HEK293 (cell line): Measurements from ENCODE around the gene ZNF219.
A peak's percentile ranks its signal among the peaks of the same experiment; 100 is the strongest.

ENCODE experiments used
- KLF7 ChIP-seq: fragments of 450-650 bp; formaldehyde crosslinking; IDR thresholded peaks from 2 replicates; pipeline ENCODE4 v1.5.1; 2016; ENCODE audit warnings: missing biosample characterization, missing genetic modification characterization, borderline replicate concordance
- MEIS1 ChIP-seq: sonication (generic); formaldehyde crosslinking; IDR thresholded peaks from 2 replicates; pipeline ENCODE4 v1.8.1; 2022; ENCODE audit warnings: missing genetic modification reagents, mild to moderate bottlenecking, borderline replicate concordance
- SCRT1 ChIP-seq: fragments of 450-650 bp; formaldehyde crosslinking; IDR thresholded peaks from 2 replicates; pipeline ENCODE4 v1.5.1; 2016; ENCODE audit warnings: missing biosample characterization, missing genetic modification characterization, borderline replicate concordance
- SP3 ChIP-seq: fragments of 450-650 bp; formaldehyde crosslinking; IDR thresholded peaks from 2 replicates; pipeline ENCODE4 v1.5.1; 2016; ENCODE audit warnings: missing biosample characterization, missing genetic modification characterization
- ZBTB17 ChIP-seq: fragments of 450-650 bp; formaldehyde crosslinking; IDR thresholded peaks from 2 replicates; pipeline ENCODE4 v1.5.1; 2016; ENCODE audit warnings: missing biosample characterization, missing genetic modification characterization
- ZBTB7A ChIP-seq: fragments of 450-650 bp; formaldehyde crosslinking; IDR thresholded peaks from 2 replicates; pipeline ENCODE4 v1.5.1; 2016; ENCODE audit warnings: low read depth, missing biosample characterization, missing genetic modification characterization
- ZFP41 ChIP-seq: fragments of 450-650 bp; formaldehyde crosslinking; IDR thresholded peaks from 2 replicates; pipeline ENCODE4 v1.5.1; 2016; ENCODE audit warnings: missing biosample characterization, missing genetic modification characterization, borderline replicate concordance
- ZNF121 ChIP-seq: fragments of 450-650 bp; formaldehyde crosslinking; IDR thresholded peaks from 2 replicates; pipeline ENCODE4 v1.5.1; 2016; ENCODE audit warnings: missing biosample characterization, missing genetic modification characterization
- ZNF157 ChIP-seq: fragments of 450-650 bp; formaldehyde crosslinking; IDR thresholded peaks from 2 replicates; pipeline ENCODE4 v1.5.1; 2016; ENCODE audit warnings: missing biosample characterization, missing genetic modification characterization
- ZNF184 ChIP-seq: fragments of 450-650 bp; IDR thresholded peaks from 2 replicates; pipeline ENCODE4 v1.5.1; 2018; ENCODE audit warnings: missing biosample characterization, mild to moderate bottlenecking, missing genetic modification characterization
- ZNF274 ChIP-seq, 2 experiments: fragments of 200-500 bp in 1 of 2; fragments of 450-650 bp in 1 of 2; sonication (Bioruptor generic) in 1 of 2; formaldehyde crosslinking in 1 of 2; IDR thresholded peaks; 2 replicates each; pipeline versions ENCODE4 v1.5.1 to v1.6.1; 2014 to 2016; ENCODE audit warnings: borderline replicate concordance in 1 of 2, inconsistent platforms in 1 of 2, low read length in 1 of 2, missing biosample characterization in 1 of 2, missing genetic modification characterization in 1 of 2
- ZNF292 ChIP-seq: fragments of 450-650 bp; formaldehyde crosslinking; IDR thresholded peaks from 2 replicates; pipeline ENCODE4 v1.5.1; 2016; ENCODE audit warnings: low read depth, missing biosample characterization, missing genetic modification characterization, borderline replicate concordance
- ZNF324 ChIP-seq: fragments of 450-650 bp; formaldehyde crosslinking; IDR thresholded peaks from 2 replicates; pipeline ENCODE4 v1.5.1; 2016; ENCODE audit warnings: missing biosample characterization, missing genetic modification characterization
- ZNF354C ChIP-seq: fragments of 450-650 bp; formaldehyde crosslinking; IDR thresholded peaks from 2 replicates; pipeline ENCODE4 v1.5.1; 2016; ENCODE audit warnings: missing biosample characterization, missing genetic modification characterization, low read depth, borderline replicate concordance
- ZNF48 ChIP-seq: fragments of 450-650 bp; formaldehyde crosslinking; IDR thresholded peaks from 2 replicates; pipeline ENCODE4 v1.5.1; 2016; ENCODE audit warnings: missing biosample characterization, missing genetic modification characterization
- ZNF558 ChIP-seq: fragments of 450-650 bp; formaldehyde crosslinking; IDR thresholded peaks from 2 replicates; pipeline ENCODE4 v1.5.1; 2016; ENCODE audit warnings: missing biosample characterization, missing genetic modification characterization
- ZNF621 ChIP-seq: fragments of 450-650 bp; formaldehyde crosslinking; IDR thresholded peaks from 2 replicates; pipeline ENCODE4 v1.5.1; 2017; ENCODE audit warnings: missing biosample characterization, missing genetic modification characterization
- ZNF623 ChIP-seq: fragments of 450-650 bp; formaldehyde crosslinking; IDR thresholded peaks from 2 replicates; pipeline ENCODE4 v1.5.1; 2016; ENCODE audit warnings: missing biosample characterization, missing genetic modification characterization
- ZNF76 ChIP-seq: fragments of 450-650 bp; formaldehyde crosslinking; IDR thresholded peaks from 2 replicates; pipeline ENCODE4; 2016; ENCODE audit warnings: low read depth, missing biosample characterization, missing genetic modification characterization, borderline replicate concordance
- ZNF768 ChIP-seq: fragments of 450-650 bp; formaldehyde crosslinking; IDR thresholded peaks from 2 replicates; pipeline ENCODE4 v1.5.1; 2018; ENCODE audit warnings: missing biosample characterization, mild to moderate bottlenecking, missing genetic modification characterization
- ZSCAN16 ChIP-seq: fragments of 450-650 bp; formaldehyde crosslinking; IDR thresholded peaks from 2 replicates; pipeline ENCODE4 v1.5.1; 2016; ENCODE audit warnings: missing biosample characterization, missing genetic modification characterization
- TF ChIP-seq, protein P1 (sequence below): fragments of 450-650 bp; formaldehyde crosslinking; IDR thresholded peaks from 2 replicates; pipeline ENCODE4 v1.5.1; 2017; ENCODE audit warnings: missing biosample characterization, missing genetic modification characterization
- TF ChIP-seq, protein P2 (sequence below): fragments of 450-650 bp; formaldehyde crosslinking; conservative IDR thresholded peaks from 2 replicates; pipeline ENCODE4 v1.5.1; 2016; ENCODE audit warnings: low read depth, missing biosample characterization, missing genetic modification characterization
- TF ChIP-seq, protein P3 (sequence below): fragments of 450-650 bp; formaldehyde crosslinking; IDR thresholded peaks from 2 replicates; pipeline ENCODE4 v1.5.1; 2016; ENCODE audit warnings: missing biosample characterization, missing genetic modification characterization
- TF ChIP-seq, protein P4 (sequence below): fragments of 450-650 bp; formaldehyde crosslinking; IDR thresholded peaks from 2 replicates; pipeline ENCODE4 v1.5.1; 2017; ENCODE audit warnings: missing biosample characterization, missing genetic modification characterization
- TF ChIP-seq, protein P5 (sequence below): fragments of 450-650 bp; formaldehyde crosslinking; IDR thresholded peaks from 2 replicates; pipeline ENCODE4 v1.5.1; 2016; ENCODE audit warnings: missing biosample characterization, missing genetic modification characterization
- TF ChIP-seq, protein P6 (sequence below): IDR thresholded peaks from 2 replicates; pipeline ENCODE4 v1.6.1; 2011; ENCODE audit warnings: mild to moderate bottlenecking, low read depth, low read length, borderline replicate concordance

Gene ZNF219

DNA sequence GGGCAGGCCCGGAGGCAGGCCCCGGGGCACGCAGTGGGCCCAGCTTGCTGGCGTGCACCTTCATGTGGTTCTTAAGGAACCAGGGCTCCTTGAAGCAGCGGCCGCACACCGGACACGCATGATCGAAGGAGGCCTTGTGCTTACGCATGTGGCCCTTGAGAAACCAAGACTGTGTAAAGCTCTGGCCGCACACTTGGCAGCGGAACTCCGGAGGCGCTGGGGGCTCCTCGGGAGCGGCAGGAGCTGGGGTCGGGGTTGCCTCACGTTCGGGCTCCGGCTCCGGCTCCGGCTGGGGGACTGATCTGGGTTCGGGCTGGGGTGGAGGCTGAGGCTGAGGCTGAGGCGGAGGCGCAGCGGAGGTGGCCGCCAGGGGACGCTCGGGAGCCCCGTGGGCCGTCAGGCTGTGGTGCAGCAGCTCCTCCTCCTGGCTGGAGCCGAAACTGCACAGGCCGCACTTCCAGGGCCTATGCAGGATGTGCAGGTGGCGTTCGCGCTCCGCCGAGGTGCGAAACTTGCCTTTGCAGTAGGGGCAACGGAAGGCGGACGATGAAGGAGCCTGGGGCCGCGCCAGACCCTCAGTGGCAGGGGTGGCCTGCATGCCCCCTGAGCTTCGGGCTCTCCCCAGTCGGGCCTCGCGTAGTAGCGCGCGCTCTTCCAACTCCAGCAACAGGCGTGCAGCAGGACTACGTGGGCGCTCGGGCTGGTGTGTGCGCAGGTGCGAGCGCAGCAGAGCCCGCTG is 6.0 kb downstream of the ZNF219 start (continued):
- no peak for TF ChIP-seq ZNF354C (tag by site-specific recombination)
- no peak for TF ChIP-seq ZSCAN16 (tag by site-specific recombination)
- TF ChIP-seq, protein P1, sequence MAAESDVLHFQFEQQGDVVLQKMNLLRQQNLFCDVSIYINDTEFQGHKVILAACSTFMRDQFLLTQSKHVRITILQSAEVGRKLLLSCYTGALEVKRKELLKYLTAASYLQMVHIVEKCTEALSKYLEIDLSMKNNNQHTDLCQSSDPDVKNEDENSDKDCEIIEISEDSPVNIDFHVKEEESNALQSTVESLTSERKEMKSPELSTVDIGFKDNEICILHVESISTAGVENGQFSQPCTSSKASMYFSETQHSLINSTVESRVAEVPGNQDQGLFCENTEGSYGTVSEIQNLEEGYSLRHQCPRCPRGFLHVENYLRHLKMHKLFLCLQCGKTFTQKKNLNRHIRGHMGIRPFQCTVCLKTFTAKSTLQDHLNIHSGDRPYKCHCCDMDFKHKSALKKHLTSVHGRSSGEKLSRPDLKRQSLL (tag by site-specific recombination), result peak; percentile 89
- TF ChIP-seq ZNF558 (tag by site-specific recombination), result no peak
- no peak for TF ChIP-seq ZNF621 (tag by site-specific recombination)
- no peak for TF ChIP-seq SP3 (tag by site-specific recombination)
- TF ChIP-seq ZBTB17 (tag by site-specific recombination), result peak; percentile 73
- TF ChIP-seq, protein P2, sequence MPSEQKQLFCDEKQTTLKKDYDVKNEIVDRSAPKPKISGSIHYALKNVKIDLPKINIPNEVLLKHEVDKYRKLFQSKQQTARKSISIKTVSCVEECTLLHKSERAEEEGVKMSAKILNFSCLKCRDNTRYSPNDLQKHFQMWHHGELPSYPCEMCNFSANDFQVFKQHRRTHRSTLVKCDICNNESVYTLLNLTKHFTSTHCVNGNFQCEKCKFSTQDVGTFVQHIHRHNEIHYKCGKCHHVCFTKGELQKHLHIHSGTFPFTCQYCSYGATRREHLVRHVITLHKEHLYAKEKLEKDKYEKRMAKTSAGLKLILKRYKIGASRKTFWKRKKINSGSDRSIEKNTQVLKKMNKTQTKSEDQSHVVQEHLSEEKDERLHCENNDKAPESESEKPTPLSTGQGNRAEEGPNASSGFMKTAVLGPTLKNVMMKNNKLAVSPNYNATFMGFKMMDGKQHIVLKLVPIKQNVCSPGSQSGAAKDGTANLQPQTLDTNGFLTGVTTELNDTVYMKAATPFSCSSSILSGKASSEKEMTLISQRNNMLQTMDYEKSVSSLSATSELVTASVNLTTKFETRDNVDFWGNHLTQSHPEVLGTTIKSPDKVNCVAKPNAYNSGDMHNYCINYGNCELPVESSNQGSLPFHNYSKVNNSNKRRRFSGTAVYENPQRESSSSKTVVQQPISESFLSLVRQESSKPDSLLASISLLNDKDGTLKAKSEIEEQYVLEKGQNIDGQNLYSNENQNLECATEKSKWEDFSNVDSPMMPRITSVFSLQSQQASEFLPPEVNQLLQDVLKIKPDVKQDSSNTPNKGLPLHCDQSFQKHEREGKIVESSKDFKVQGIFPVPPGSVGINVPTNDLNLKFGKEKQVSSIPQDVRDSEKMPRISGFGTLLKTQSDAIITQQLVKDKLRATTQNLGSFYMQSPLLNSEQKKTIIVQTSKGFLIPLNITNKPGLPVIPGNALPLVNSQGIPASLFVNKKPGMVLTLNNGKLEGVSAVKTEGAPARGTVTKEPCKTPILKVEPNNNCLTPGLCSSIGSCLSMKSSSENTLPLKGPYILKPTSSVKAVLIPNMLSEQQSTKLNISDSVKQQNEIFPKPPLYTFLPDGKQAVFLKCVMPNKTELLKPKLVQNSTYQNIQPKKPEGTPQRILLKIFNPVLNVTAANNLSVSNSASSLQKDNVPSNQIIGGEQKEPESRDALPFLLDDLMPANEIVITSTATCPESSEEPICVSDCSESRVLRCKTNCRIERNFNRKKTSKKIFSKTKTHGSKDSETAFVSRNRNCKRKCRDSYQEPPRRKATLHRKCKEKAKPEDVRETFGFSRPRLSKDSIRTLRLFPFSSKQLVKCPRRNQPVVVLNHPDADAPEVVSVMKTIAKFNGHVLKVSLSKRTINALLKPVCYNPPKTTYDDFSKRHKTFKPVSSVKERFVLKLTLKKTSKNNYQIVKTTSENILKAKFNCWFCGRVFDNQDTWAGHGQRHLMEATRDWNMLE (tag by site-specific recombination), result no peak
- no peak for TF ChIP-seq ZNF48 (tag by site-specific recombination)
- TF ChIP-seq ZNF768, result no peak
- no peak for TF ChIP-seq ZNF274 (IDR thresholded peaks at IDR 0.05; ENCODE audit: low read length)
- no peak for TF ChIP-seq ZNF274 (tag by site-specific recombination; IDR thresholded peaks at IDR 0.05; ENCODE audit: borderline replicate concordance)
- TF ChIP-seq, protein P3, sequence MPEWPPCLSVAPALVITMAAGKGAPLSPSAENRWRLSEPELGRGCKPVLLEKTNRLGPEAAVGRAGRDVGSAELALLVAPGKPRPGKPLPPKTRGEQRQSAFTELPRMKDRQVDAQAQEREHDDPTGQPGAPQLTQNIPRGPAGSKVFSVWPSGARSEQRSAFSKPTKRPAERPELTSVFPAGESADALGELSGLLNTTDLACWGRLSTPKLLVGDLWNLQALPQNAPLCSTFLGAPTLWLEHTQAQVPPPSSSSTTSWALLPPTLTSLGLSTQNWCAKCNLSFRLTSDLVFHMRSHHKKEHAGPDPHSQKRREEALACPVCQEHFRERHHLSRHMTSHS, result no peak
- no peak for TF ChIP-seq KLF7 (tag by site-specific recombination)
- no peak for TF ChIP-seq MEIS1
- TF ChIP-seq ZNF324, result no peak
- no peak for TF ChIP-seq ZNF623 (tag by site-specific recombination)
- no peak for TF ChIP-seq ZNF157 (tag by site-specific recombination)
- no peak for TF ChIP-seq SCRT1 (tag by site-specific recombination)
- no peak for TF ChIP-seq ZNF184 (tag by site-specific recombination)
- no peak for TF ChIP-seq ZBTB7A (tag by site-specific recombination)
- no peak for TF ChIP-seq ZNF121 (tag by site-specific recombination)
- 0 out of 2 replicates have a peak, but pooled peaks have one; percentile 21 for TF ChIP-seq ZNF76 (tag by site-specific recombination)
- TF ChIP-seq, protein P4, sequence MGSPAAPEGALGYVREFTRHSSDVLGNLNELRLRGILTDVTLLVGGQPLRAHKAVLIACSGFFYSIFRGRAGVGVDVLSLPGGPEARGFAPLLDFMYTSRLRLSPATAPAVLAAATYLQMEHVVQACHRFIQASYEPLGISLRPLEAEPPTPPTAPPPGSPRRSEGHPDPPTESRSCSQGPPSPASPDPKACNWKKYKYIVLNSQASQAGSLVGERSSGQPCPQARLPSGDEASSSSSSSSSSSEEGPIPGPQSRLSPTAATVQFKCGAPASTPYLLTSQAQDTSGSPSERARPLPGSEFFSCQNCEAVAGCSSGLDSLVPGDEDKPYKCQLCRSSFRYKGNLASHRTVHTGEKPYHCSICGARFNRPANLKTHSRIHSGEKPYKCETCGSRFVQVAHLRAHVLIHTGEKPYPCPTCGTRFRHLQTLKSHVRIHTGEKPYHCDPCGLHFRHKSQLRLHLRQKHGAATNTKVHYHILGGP (tag by site-specific recombination), result no peak
- TF ChIP-seq, protein P5, sequence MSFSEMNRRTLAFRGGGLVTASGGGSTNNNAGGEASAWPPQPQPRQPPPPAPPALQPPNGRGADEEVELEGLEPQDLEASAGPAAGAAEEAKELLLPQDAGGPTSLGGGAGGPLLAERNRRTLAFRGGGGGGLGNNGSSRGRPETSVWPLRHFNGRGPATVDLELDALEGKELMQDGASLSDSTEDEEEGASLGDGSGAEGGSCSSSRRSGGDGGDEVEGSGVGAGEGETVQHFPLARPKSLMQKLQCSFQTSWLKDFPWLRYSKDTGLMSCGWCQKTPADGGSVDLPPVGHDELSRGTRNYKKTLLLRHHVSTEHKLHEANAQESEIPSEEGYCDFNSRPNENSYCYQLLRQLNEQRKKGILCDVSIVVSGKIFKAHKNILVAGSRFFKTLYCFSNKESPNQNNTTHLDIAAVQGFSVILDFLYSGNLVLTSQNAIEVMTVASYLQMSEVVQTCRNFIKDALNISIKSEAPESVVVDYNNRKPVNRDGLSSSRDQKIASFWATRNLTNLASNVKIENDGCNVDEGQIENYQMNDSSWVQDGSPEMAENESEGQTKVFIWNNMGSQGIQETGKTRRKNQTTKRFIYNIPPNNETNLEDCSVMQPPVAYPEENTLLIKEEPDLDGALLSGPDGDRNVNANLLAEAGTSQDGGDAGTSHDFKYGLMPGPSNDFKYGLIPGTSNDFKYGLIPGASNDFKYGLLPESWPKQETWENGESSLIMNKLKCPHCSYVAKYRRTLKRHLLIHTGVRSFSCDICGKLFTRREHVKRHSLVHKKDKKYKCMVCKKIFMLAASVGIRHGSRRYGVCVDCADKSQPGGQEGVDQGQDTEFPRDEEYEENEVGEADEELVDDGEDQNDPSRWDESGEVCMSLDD, result no peak
- TF ChIP-seq ZFP41, result no peak
- TF ChIP-seq, protein P6, sequence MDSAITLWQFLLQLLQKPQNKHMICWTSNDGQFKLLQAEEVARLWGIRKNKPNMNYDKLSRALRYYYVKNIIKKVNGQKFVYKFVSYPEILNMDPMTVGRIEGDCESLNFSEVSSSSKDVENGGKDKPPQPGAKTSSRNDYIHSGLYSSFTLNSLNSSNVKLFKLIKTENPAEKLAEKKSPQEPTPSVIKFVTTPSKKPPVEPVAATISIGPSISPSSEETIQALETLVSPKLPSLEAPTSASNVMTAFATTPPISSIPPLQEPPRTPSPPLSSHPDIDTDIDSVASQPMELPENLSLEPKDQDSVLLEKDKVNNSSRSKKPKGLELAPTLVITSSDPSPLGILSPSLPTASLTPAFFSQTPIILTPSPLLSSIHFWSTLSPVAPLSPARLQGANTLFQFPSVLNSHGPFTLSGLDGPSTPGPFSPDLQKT, result no peak
- TF ChIP-seq ZNF292 (tag by site-specific recombination), result no peak
